OCI-LY1 (cell line): Measurements from ENCODE around the gene TMEM106C.

ENCODE experiments used
- EZH2 ChIP-seq: fragments of 200-600 bp; sonication (generic), shearing (Covaris generic); IDR thresholded peaks from 2 replicates; pipeline ENCODE4 v1.8.0; 2017; ENCODE audit warnings: borderline replicate concordance, mixed run types, mild to moderate bottlenecking, antibody characterized with exemption, low read length, moderate library complexity, mixed read lengths
- TF ChIP-seq, protein P1 (sequence below): fragments of 200-600 bp; sonication (generic), shearing (Covaris generic); IDR thresholded peaks from 2 replicates; pipeline ENCODE4 v1.5.1; 2017; ENCODE audit warnings: mild to moderate bottlenecking, antibody characterized with exemption, low read length, moderate library complexity, mixed read lengths

DNA sequence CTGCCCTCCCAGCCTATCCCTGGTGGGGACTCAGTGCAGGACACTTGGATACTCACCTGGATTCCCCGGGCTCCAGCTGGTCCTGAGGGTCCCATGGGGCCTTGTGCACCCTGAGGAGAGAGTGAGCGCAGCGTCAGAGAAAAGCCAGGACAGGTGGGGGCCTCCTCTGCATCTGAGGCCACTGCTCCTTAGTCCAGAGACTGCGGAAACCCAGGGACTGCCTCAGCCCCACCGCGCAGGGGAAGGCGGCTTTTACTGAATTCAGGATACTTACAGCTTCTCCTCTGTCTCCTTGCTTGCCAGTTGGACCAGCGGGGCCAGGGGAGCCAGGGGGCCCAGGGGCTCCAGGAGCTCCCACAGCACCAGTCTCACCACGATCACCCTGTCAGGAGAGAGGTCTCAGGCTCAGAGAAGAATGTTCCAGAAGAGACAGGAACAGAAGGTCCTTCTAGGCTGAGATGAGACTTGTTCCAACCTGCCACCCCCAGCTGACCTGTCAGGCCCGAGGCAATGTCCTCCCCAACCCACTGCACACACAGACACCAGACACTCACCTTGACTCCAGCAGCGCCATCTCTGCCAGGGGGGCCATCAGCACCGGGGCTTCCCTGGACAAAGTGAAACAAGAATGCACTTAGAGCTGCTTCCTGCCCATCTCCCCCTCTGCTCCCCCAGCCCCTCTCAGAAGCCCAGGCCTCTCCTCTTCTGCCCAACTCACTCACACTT lies 13.8 kb downstream of the TMEM106C start:
- TF ChIP-seq, protein P1, sequence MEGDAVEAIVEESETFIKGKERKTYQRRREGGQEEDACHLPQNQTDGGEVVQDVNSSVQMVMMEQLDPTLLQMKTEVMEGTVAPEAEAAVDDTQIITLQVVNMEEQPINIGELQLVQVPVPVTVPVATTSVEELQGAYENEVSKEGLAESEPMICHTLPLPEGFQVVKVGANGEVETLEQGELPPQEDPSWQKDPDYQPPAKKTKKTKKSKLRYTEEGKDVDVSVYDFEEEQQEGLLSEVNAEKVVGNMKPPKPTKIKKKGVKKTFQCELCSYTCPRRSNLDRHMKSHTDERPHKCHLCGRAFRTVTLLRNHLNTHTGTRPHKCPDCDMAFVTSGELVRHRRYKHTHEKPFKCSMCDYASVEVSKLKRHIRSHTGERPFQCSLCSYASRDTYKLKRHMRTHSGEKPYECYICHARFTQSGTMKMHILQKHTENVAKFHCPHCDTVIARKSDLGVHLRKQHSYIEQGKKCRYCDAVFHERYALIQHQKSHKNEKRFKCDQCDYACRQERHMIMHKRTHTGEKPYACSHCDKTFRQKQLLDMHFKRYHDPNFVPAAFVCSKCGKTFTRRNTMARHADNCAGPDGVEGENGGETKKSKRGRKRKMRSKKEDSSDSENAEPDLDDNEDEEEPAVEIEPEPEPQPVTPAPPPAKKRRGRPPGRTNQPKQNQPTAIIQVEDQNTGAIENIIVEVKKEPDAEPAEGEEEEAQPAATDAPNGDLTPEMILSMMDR, result no peak
- TF ChIP-seq EZH2, result no peak
